ENCODE measurements around the gene MAN2A2. TPM values are rescaled to one million over a fixed set of nuclear protein-coding genes. Genes with fewer than 3 reads are reported as not detected.

MAN2A2 gene
- total and polyA plus RNA-seq, 2 of the 8 experiments (the other 6 are each of a cell fraction or from before 2014, with no cell fraction given), result 23.1 to 29.7 TPM

DNA sequence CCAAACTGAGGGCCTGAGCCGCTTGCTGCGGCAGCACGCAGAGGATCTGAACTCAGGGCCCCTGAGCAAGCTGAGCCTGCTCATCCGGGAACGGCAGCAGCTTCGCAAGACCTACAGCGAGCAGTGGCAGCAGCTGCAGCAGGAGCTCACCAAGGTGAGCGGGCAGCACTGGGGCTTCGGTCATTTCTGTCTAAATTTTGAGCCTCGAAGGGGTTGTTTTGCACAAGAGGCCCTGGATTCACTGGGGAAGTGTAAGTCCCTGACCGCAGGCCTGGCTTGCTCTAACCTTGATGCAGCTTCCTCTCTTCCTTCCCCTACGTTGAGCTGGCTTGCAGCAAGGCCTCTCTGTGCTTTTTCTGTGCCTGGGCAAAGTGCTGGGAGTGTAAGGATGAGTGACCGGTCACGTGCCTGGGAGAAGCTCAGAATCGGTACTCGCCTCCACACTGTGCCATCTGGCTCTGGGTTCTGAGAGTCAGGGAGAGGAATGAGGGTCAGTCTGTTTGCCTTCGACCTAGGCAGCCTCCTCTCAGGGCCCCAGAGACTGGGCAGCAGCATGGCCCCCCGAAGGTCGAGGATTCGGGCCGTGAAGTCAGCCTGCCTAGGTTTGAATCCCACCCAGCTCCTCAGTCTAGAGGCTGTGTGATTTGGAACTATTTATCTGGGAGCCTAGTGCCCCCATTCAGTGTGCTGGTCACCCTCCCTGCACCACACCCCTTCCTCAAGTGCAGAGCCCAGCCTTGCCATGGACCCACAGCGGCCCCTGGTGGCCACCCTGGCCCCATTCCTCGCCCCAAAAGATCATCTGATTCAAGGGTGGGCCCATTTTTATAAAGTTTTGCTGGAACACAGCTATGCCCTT, 17.4 kb upstream of the MAN2A2 start (continued):
- no peak for TF ChIP-seq BRCA1 (IDR thresholded peaks at IDR 0.05; ENCODE audit: low read depth, low read length)
- no peak for TF ChIP-seq HDAC6 (IDR thresholded peaks at IDR 0.05; ENCODE audit: low read depth, low read length)
- TF ChIP-seq, protein P1, sequence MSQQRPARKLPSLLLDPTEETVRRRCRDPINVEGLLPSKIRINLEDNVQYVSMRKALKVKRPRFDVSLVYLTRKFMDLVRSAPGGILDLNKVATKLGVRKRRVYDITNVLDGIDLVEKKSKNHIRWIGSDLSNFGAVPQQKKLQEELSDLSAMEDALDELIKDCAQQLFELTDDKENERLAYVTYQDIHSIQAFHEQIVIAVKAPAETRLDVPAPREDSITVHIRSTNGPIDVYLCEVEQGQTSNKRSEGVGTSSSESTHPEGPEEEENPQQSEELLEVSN (IDR thresholded peaks at IDR 0.05), result no peak
- no peak for TF ChIP-seq TCF12 (IDR thresholded peaks at IDR 0.05; ENCODE audit: low read depth, low read length)
- no peak for TF ChIP-seq CBX8 (IDR thresholded peaks at IDR 0.05; ENCODE audit: borderline replicate concordance, low read depth, low read length)
- no peak for TF ChIP-seq POLR2A (IDR thresholded peaks at IDR 0.05; ENCODE audit: control extremely low read depth in 1 of 2, low read depth in 2 of 2, low read length in 2 of 2)
- TF ChIP-seq KDM5A (IDR thresholded peaks at IDR 0.05; ENCODE audit: low read length), result no peak
- peak; percentile 44; the same call in 1 of the 2 replicates for TF ChIP-seq YY1 (IDR thresholded peaks at IDR 0.05; ENCODE audit: low read depth, low read length)
- TF ChIP-seq RAD21 (IDR thresholded peaks at IDR 0.05 in 1 of 2, conservative IDR thresholded peaks at IDR 0.05 in 1 of 2; ENCODE audit: low read depth in 2 of 2, low read length in 2 of 2), result peak; percentile 99
- 0 out of 2 replicates have a peak, but pooled peaks have one; percentile 28 for TF ChIP-seq GABPA (IDR thresholded peaks at IDR 0.05; ENCODE audit: borderline replicate concordance, insufficient read depth, low read length)
